Nephron (organoid): ENCODE measurements around the gene TTC22.
A peak's percentile ranks its signal among the peaks of the same experiment; 100 is the strongest.

Source experiments
- H3K27ac Mint-ChIP-seq, 3 experiments: 2 replicates each; pipeline ENCODE4 v1.8.0; 2020; ENCODE audit warnings: mixed read lengths in 3 of 3, mild to moderate bottlenecking in 2 of 3, moderate library complexity in 1 of 3
- H3K27me3 Mint-ChIP-seq: 2 replicates; pipeline ENCODE4 v1.8.0; 2021; ENCODE audit warnings: low read depth, mild to moderate bottlenecking, moderate library complexity, mixed read lengths
- H3K36me3 Mint-ChIP-seq: 2 replicates; pipeline ENCODE4 v1.8.0; 2020; ENCODE audit warnings: low read depth, mixed read lengths
- H3K4me1 Mint-ChIP-seq: 2 replicates; pipeline ENCODE4 v1.8.0; 2020; ENCODE audit warnings: mixed read lengths
- H3K4me3 Mint-ChIP-seq, 3 experiments: 2 replicates each; pipeline ENCODE4 v1.8.0; 2020; ENCODE audit warnings: mild to moderate bottlenecking in 3 of 3, mixed read lengths in 3 of 3, moderate library complexity in 2 of 3
- H3K9me3 Mint-ChIP-seq: 2 replicates; pipeline ENCODE4 v1.8.0; 2020; ENCODE audit warnings: mixed read lengths
- CTCF ChIP-seq, 3 experiments: fragments of 200-600 bp; sonication (generic); IDR thresholded peaks; one replicate each; pipeline ENCODE4 v1.5.0; 2021; ENCODE audit warnings: antibody characterized with exemption in 3 of 3; ENCODE audit not compliant: unreplicated experiment in 3 of 3

TTC22 gene

DNA sequence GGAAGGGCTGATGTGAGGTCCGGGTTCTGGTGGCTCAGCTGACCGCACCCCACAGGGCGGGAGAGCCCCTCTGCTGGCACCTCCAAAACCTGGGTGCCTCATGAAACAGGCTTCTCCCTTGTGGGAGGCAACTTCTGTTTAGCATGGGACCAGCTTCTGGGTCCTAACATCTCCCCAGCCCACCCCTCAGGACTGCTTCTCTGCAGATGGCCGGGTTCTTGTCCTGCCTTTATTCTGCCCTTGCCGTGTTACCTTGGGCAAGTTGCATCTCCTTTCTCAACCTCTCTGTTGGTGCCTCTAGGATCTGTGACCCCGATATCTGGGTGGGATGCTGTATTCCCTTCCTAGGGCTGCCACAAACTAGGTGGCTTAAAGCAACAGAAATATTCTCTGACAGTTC, 15.0 kb upstream of the TTC22 start:
- no peak overlapping the region for H3K27ac Mint-ChIP-seq
- TF ChIP-seq CTCF (IDR thresholded peaks at IDR 0.05; ENCODE audit: unreplicated experiment in 3 of 3): no peak
- H3K27me3 Mint-ChIP-seq: peaks cover 19% of the 10 kb centered on the region
- no peaks in the 10 kb centered on the region for H3K9me3 Mint-ChIP-seq
- H3K4me3 Mint-ChIP-seq: no peak overlapping the region
- H3K36me3 Mint-ChIP-seq: no peaks in the 10 kb centered on the region
- H3K4me1 Mint-ChIP-seq: no peaks in the 10 kb centered on the region

DNA sequence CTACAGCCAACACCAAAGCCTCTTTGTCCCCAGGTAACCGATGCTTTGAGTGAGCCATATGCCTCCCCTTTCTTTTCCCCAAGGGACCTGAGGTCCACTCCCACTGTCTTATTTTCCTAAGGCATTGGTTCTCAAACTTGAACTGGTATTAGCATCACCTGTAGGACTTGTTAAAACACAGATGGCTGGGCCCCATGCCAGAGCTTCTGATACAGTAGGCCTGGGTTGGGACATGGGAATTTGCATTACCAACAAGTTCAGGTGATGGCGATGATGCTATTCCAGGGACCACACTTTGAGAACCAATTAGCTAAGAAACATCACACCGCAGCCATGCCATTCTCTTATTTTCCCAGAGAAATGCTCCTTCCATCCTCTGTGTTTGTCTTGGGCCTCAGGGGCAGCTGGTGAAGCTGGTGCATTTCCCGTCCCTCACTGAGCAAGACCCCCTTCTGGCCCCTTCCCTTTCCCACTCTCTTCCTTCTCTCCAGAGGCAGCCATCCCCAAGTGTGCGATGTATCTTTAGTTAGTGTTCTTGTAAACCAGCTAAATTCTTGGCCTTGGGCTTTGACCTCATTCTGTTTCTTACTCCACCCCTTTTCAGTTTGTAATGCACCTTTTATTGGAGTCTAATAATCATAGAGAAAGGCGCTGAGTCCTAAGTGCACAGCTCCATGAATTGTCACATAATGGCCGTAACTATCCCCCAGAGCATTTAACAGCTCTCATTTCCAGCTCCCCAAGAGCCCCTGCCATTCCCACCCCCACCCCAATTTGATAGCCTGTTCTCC, 14.2 kb upstream of the TTC22 start:
- Mint-ChIP-seq H3K27ac (no peak overlapping the region), H3K4me3 (no peak overlapping the region), H3K9me3 (no peaks in the 10 kb centered on the region), H3K36me3 (no peaks in the 10 kb centered on the region), H3K4me1 (no peaks in the 10 kb centered on the region), H3K27me3 (peaks cover 22% of the 10 kb centered on the region)
- TF ChIP-seq CTCF (IDR thresholded peaks at IDR 0.05; ENCODE audit: unreplicated experiment in 3 of 3): no peak

DNA sequence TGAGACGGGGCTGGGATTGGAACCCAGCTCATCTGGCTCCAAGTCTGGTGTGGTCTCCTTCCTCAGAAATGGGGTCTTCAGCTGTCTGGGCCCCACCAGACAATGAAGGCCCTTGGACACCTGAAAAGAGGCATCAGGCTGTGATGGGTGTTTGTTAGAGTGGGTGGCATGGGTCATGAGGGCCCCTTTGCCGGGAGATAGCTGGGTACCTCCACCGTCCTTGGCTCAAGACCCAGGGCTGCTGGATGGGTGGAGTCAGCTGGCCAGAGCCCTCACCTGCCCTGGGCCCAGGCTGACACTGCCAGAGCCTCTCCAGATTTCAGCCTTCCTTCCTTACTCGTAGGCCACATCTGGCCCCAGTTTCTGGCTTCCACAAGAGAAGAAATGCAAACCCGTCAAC, 13.4 kb upstream of the TTC22 start:
- Mint-ChIP-seq H3K4me1 (no peaks in the 10 kb centered on the region), H3K27ac (no peak overlapping the region), H3K9me3 (no peaks in the 10 kb centered on the region), H3K27me3 (peaks cover 21% of the 10 kb centered on the region), H3K36me3 (no peaks in the 10 kb centered on the region), H3K4me3 (no peak overlapping the region)
- TF ChIP-seq CTCF (IDR thresholded peaks at IDR 0.05; ENCODE audit: unreplicated experiment in 3 of 3): no peak

DNA sequence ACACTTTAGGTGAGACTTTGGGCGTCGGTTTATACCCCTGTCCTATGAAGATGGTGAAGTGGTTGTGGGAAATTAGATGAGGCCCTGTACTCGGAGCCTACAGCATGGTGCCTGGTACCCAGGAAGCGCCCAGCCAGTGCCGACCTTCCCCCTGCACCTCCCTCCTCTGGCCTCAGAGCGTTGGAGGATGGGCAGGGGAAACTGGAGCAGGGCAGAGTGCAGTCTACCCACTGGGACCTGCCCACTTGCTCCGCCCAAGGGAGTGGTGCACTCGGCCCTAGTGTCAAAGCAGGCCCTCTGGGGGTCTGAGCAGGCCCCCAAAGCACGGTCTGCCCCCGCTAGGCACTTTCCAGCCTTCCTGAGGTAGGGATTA, 13.0 kb upstream of the TTC22 start:
- H3K9me3 Mint-ChIP-seq: no peaks in the 10 kb centered on the region
- H3K27ac Mint-ChIP-seq: no peak overlapping the region
- H3K36me3 Mint-ChIP-seq: no peaks in the 10 kb centered on the region
- TF ChIP-seq CTCF (IDR thresholded peaks at IDR 0.05; ENCODE audit: unreplicated experiment in 3 of 3): no peak
- H3K4me1 Mint-ChIP-seq: no peaks in the 10 kb centered on the region
- peaks cover 21% of the 10 kb centered on the region for H3K27me3 Mint-ChIP-seq
- no peak overlapping the region for H3K4me3 Mint-ChIP-seq

- H3K27ac Mint-ChIP-seq: peak overlapping the region in 1 of 3 experiments; percentile 36
These were observed 12.5 kb upstream of the TTC22 start for GRCh38 chr1:54813485-54814125.

More at GRCh38 chr1:54813485-54814125, 12.5 kb upstream of the TTC22 start:
- Mint-ChIP-seq H3K36me3 (no peaks in the 10 kb centered on the region), H3K27me3 (peaks cover 24% of the 10 kb centered on the region), H3K9me3 (no peaks in the 10 kb centered on the region), H3K4me1 (no peaks in the 10 kb centered on the region), H3K4me3 (no peak overlapping the region)
- no peak for TF ChIP-seq CTCF (IDR thresholded peaks at IDR 0.05; ENCODE audit: unreplicated experiment in 3 of 3)
